Left ventricle myocardium inferior (tissue), 1 donor: ENCODE data around the gene RCN2. TPM values are rescaled to one million over a fixed set of nuclear protein-coding genes. Genes with fewer than 3 reads are reported as not detected.

Experiments used
- DNase-seq: peaks from one replicate; pipeline ENCODE4 v3.0.0-alpha.2; 2020
- H3K27ac ChIP-seq: fragments of 200-600 bp; replicated peaks from 2 replicates; pipeline ENCODE4 v1.8.0; 2021
- H3K27me3 ChIP-seq: fragments of 200-600 bp; 2 replicates; pipeline ENCODE4 v1.8.0; 2021; ENCODE audit warnings: low read depth
- H3K36me3 ChIP-seq: fragments of 200-600 bp; 2 replicates; pipeline ENCODE4 v1.8.0; 2021
- H3K4me1 ChIP-seq: fragments of 200-600 bp; 2 replicates; pipeline ENCODE4 v1.8.0; 2021
- H3K4me3 ChIP-seq: fragments of 200-600 bp; 2 replicates; pipeline ENCODE4 v1.8.0; 2021; ENCODE audit warnings: mild to moderate bottlenecking, moderate library complexity
- H3K9me3 ChIP-seq: fragments of 200-600 bp; replicated peaks from 2 replicates; pipeline ENCODE4 v1.8.0; 2021
- intact Hi-C: fragments of 100-400 bp; cut with micrococcal nuclease; formaldehyde crosslinking; loops from one replicate; pipeline ENCODE4 v1.11.0; 2022
- total RNA-seq: library from RNA; stranded (reverse); fragmentation: NEBNext Ultra II Directional; extraction: Animal tissue kit (Norgen Biotek cat#: 25700); gene quantifications from one replicate; pipeline ENCODE4 v1.2.1, GENCODE V29; 2021
- TF ChIP-seq, protein P1 (sequence below): fragments of 200-600 bp; IDR thresholded peaks from 2 replicates; pipeline ENCODE4 v1.8.0; 2021; ENCODE audit warnings: antibody characterized with exemption, mild to moderate bottlenecking, borderline replicate concordance
- donor health status: DM: no; HTN: yes; CAD: no; lungs with severe emphysema.

Gene RCN2
- total RNA-seq, 1 donor from 2014 or later, result 29.8 TPM

- Histone ChIP-seq H3K4me1 (no peaks in the 10 kb centered on the region), H3K4me3 (no peak overlapping the region), H3K36me3 (no peaks in the 10 kb centered on the region), H3K27me3 (no peaks in the 10 kb centered on the region), H3K9me3 (peaks cover 8% of the 10 kb centered on the region), H3K27ac (no peak overlapping the region)
- intact Hi-C loops, result no loop called here
- DNase-seq, result no peak
- TF ChIP-seq, protein P1, sequence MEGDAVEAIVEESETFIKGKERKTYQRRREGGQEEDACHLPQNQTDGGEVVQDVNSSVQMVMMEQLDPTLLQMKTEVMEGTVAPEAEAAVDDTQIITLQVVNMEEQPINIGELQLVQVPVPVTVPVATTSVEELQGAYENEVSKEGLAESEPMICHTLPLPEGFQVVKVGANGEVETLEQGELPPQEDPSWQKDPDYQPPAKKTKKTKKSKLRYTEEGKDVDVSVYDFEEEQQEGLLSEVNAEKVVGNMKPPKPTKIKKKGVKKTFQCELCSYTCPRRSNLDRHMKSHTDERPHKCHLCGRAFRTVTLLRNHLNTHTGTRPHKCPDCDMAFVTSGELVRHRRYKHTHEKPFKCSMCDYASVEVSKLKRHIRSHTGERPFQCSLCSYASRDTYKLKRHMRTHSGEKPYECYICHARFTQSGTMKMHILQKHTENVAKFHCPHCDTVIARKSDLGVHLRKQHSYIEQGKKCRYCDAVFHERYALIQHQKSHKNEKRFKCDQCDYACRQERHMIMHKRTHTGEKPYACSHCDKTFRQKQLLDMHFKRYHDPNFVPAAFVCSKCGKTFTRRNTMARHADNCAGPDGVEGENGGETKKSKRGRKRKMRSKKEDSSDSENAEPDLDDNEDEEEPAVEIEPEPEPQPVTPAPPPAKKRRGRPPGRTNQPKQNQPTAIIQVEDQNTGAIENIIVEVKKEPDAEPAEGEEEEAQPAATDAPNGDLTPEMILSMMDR, result no peak
Measured at GRCh38 chr15:76979331-76979925, 47.9 kb downstream of the RCN2 start.

GRCh38 chr15:76979996-76980520 lies 48.5 kb downstream of the RCN2 start:
- intact Hi-C loops, result no loop called here
- no peak overlapping the region for H3K4me3 ChIP-seq
- no peaks in the 10 kb centered on the region for H3K36me3 ChIP-seq
- no peak for DNase-seq
- H3K27me3 ChIP-seq, result no peaks in the 10 kb centered on the region
- TF ChIP-seq, protein P1, result no peak
- H3K9me3 ChIP-seq, result peaks cover 8% of the 10 kb centered on the region
- H3K4me1 ChIP-seq, result no peaks in the 10 kb centered on the region
- H3K27ac ChIP-seq, result no peak overlapping the region

- TF ChIP-seq, protein P1, result no peak
- Histone ChIP-seq H3K27ac (no peak overlapping the region), H3K36me3 (no peaks in the 10 kb centered on the region), H3K4me1 (no peaks in the 10 kb centered on the region), H3K27me3 (no peaks in the 10 kb centered on the region), H3K4me3 (no peak overlapping the region), H3K9me3 (peaks cover 8% of the 10 kb centered on the region)
- intact Hi-C loops, result no loop called here
- no peak for DNase-seq
Measured at GRCh38 chr15:76982356-76982755, 50.8 kb downstream of the RCN2 start.

GRCh38 chr15:76982756-76983155 lies 51.2 kb downstream of the RCN2 start:
- no peaks in the 10 kb centered on the region for H3K36me3 ChIP-seq
- H3K27me3 ChIP-seq, result no peaks in the 10 kb centered on the region
- H3K27ac ChIP-seq, result no peak overlapping the region
- TF ChIP-seq, protein P1, result no peak
- intact Hi-C loops, result no loop called here
- no peak overlapping the region for H3K4me3 ChIP-seq
- DNase-seq, result no peak
- peaks cover under 1% of the 10 kb centered on the region for H3K4me1 ChIP-seq
- peaks cover 8% of the 10 kb centered on the region for H3K9me3 ChIP-seq

DNA sequence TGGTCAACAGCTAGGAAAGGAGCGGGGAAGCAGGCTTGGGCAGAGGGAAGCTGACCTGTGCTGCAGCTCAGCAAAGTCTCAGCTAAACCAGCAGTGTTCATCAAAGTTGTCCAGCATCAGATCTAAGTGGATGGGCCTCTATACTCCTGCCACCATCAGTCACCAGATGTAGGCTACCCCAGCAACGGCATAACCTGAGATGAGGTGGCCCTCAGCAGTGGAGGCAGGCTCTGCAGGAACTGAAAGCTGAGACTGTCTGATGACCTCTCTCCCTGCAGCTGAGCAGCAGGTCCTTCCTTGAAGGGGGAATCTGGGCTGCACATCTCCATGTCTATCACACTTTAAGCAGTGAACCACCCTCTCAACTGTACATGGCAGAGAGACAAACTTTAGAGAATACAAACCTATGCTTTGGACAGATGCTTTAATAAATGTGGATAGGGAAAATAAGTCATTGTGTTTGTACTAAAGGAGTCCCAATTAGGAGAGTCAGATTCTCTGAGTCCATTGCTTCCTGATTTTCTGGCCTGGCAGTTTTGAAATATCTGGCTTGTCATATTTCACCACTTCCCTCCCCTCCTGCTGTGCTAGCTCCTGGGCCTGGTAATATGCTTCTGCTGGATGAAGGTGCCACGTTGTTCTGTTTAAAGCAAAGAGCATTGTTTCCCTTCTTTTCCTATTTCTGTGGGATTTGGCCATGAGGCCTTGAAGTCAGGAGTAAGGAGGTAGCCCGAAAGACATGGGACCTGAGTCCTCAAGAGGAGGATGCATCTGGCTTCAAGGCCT lies 52.2 kb downstream of the RCN2 start:
- H3K9me3 ChIP-seq, result no peaks in the 10 kb centered on the region
- intact Hi-C loops, result no loop called here
- no peaks in the 10 kb centered on the region for H3K36me3 ChIP-seq
- peaks cover 11% of the 10 kb centered on the region for H3K4me1 ChIP-seq
- no peak overlapping the region for H3K4me3 ChIP-seq
- H3K27ac ChIP-seq, result peak overlapping the region; percentile 30
- no peaks in the 10 kb centered on the region for H3K27me3 ChIP-seq
- no peak for DNase-seq
- TF ChIP-seq, protein P1, result no peak
